ENCODE data around the gene PRDM5. TPM values are rescaled to one million over a fixed set of nuclear protein-coding genes. Genes with fewer than 3 reads are reported as not detected.
"Not testable (repeated sequence)": the region's sequence is repeated elsewhere in the genome, so short reads cannot be mapped to it uniquely, and the experiment has no call there.

The PRDM5 gene
- total RNA-seq, 1 experiment from 2014 or later = 11.4 TPM

DNA sequence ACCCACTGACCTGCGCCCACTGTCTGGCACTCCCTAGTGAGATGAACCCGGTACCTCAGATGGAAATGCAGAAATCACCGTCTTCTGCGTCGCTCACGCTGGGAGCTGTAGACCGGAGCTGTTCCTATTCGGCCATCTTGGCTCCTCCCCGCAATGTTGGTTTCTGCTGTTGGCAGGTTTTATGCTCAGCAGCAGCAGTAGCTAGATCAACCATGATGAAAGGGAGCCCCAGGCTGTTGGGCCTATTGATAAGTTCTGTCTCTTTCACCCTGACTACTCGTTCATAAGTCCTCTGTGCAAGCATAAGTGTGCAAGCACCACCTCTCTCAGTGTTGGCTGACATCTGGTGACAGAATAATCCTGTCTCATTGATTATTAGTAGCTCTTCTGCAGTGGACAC is 274.2 kb downstream of the PRDM5 start:
- not testable (repeated sequence) for DNase-seq (ENCODE audit: low read depth)

Other genes with a start within 250 kb of the PRDM5 start
- gene NDNF, start 149.8 kb upstream of the PRDM5 start, total RNA-seq (2014; rRNA removed; shearing (Covaris generic)) = not detected in 2 replicates
- 1.1 and 1.8 TPM in 2 replicates for gene TNIP3, start 241.6 kb upstream of the PRDM5 start, total RNA-seq (2014; rRNA removed; shearing (Covaris generic))